SKM-1 (cell line): ENCODE measurements around the gene MAX.
"Not testable (repeated sequence)": the region's sequence is repeated elsewhere in the genome, so short reads cannot be mapped to it uniquely, and the experiment has no call there.

Experiments used
- DNase-seq: peaks from one replicate; lab custom pipeline; 2025; ENCODE audit not compliant: unreplicated experiment; lab: John Stamatoyannopoulos, UW

MAX gene

GRCh38 chr14:65040666-65041433, 61.5 kb downstream of the MAX start:
- DNase-seq = no peak

GRCh38 chr14:65038966-65039365, 63.4 kb downstream of the MAX start:
- no peak for DNase-seq

GRCh38 chr14:65035049-65035448, 67.3 kb downstream of the MAX start:
- no peak for DNase-seq

- no peak for DNase-seq
Measured at GRCh38 chr14:65034021-65034420, 68.3 kb downstream of the MAX start.

GRCh38 chr14:65033181-65033580, 69.1 kb downstream of the MAX start:
- no peak for DNase-seq

GRCh38 chr14:65032319-65032718, 70.0 kb downstream of the MAX start:
- no peak for DNase-seq

- DNase-seq = not testable (repeated sequence)
Measured at GRCh38 chr14:65031321-65031720, 71.0 kb downstream of the MAX start.

GRCh38 chr14:65028937-65029336, 73.4 kb downstream of the MAX start:
- DNase-seq = no peak

GRCh38 chr14:65027127-65027799, 75.1 kb downstream of the MAX start:
- DNase-seq = no peak

- no peak for DNase-seq
Measured at GRCh38 chr14:65026526-65026925, 75.8 kb downstream of the MAX start.

GRCh38 chr14:65025818-65026217, 76.5 kb downstream of the MAX start:
- no peak for DNase-seq
